ENCODE measurements around the gene MYO15B.

MYO15B gene

DNA sequence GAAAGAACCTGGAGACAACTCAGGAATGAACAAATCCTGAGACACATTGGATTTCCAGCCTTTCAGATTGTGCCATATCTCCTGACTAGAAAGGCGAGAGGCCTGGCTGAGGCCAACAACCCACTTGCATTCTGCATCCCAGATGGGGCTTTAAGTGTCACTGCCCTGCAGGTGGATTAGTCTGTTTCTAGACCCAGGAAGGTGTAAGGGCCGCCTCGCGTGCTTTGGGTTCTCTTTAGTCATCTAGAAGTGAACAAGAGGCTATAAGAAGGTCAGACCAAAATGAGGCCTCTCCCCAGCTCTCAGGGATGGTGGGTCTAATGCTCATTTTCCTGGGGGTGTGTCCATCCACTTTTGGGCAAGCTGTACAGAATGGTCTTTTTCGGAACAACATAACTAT is 84.4 kb downstream of the MYO15B start:
- no peak for DNase-seq

GRCh38 chr17:75673487-75673886 is 85.9 kb downstream of the MYO15B start:
- DNase-seq = no peak
